Adrenal gland (tissue), 5 donors: ENCODE results near the gene JOSD2.

Source experiments
- CTCF ChIP-seq, 6 experiments: fragments of 450-650 bp in 4 of 6; fragments of 200-600 bp in 2 of 6; sonication (generic) in 1 of 6; IDR thresholded peaks; 1 replicate in 5 of 6; 2 replicates in 1 of 6; pipeline versions ENCODE4 v1.5.1 to v1.8.0; 2016 to 2021; ENCODE audit warnings: antibody characterized with exemption in 6 of 6, mild to moderate bottlenecking in 2 of 6, moderate library complexity in 1 of 6
- POLR2A ChIP-seq, 2 donors: fragments of 450-650 bp; IDR thresholded peaks; one replicate each; pipeline ENCODE4 v1.6.1; 2017; ENCODE audit warnings: antibody characterized with exemption in 2 of 2, mild to moderate bottlenecking in 2 of 2, moderate library complexity in 1 of 2
- donor health status: DM: no; HTN: no; CAD: no.

DNA sequence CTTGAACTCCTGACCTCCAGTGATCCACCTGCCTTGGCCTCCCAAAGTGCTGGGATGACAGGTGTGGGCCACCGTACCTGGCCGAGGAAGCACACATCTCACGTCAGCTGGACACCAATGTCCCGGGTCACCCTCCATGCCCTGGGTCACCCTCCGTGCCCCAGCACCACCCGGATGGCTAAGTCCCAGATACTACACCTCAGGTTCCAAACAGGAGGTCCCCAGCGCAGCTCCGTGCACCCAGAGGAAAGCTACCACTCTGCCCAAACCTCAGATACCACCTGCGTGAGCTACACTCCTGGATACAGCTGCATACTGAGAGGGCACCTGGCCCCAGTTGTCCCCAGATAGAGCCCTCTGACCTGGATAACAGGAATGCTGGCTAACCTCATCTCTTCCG is 43.2 kb upstream of the JOSD2 start:
- TF ChIP-seq POLR2A (IDR thresholded peaks at IDR 0.05): no peak
- TF ChIP-seq CTCF (IDR thresholded peaks at IDR 0.05): no peak
